GM19193 (cell line): ENCODE results near the gene ZDHHC21.

Experiments
- POLR2A ChIP-seq: IDR thresholded peaks from 4 replicates; pipeline ENCODE4 v1.6.1; 2011; ENCODE audit not compliant: insufficient read depth, insufficient read length; ENCODE audit errors: extremely low read depth

ZDHHC21 gene

GRCh38 chr9:14653511-14653910 lies 39.7 kb downstream of the ZDHHC21 start:
- TF ChIP-seq POLR2A, result no peak

GRCh38 chr9:14652729-14653377 lies 40.4 kb downstream of the ZDHHC21 start:
- no peak for TF ChIP-seq POLR2A

- TF ChIP-seq POLR2A, result no peak
Observed at GRCh38 chr9:14650596-14650995, 42.6 kb downstream of the ZDHHC21 start.

GRCh38 chr9:14645648-14646047 lies 47.6 kb downstream of the ZDHHC21 start:
- no peak for TF ChIP-seq POLR2A

GRCh38 chr9:14640967-14641366 lies 52.3 kb downstream of the ZDHHC21 start:
- TF ChIP-seq POLR2A, result no peak

- TF ChIP-seq POLR2A, result no peak
Observed at GRCh38 chr9:14640294-14640693, 52.9 kb downstream of the ZDHHC21 start.

- no peak for TF ChIP-seq POLR2A
Observed at GRCh38 chr9:14633906-14634565, 59.2 kb downstream of the ZDHHC21 start.

- no peak for TF ChIP-seq POLR2A
Observed at GRCh38 chr9:14633148-14633547, 60.1 kb downstream of the ZDHHC21 start.

- TF ChIP-seq POLR2A, result no peak
Observed at GRCh38 chr9:14627513-14627912, 65.7 kb downstream of the ZDHHC21 start.

GRCh38 chr9:14618836-14619420 lies 74.3 kb downstream of the ZDHHC21 start:
- no peak for TF ChIP-seq POLR2A

- TF ChIP-seq POLR2A, result no peak
Observed at GRCh38 chr9:14616188-14616982, 76.8 kb downstream of the ZDHHC21 start.

GRCh38 chr9:14608540-14608939 lies 84.7 kb downstream of the ZDHHC21 start:
- TF ChIP-seq POLR2A, result no peak

- TF ChIP-seq POLR2A, result no peak
Observed at GRCh38 chr9:14597171-14597799, 95.9 kb downstream of the ZDHHC21 start.

GRCh38 chr9:14593406-14593805 lies 99.8 kb downstream of the ZDHHC21 start:
- TF ChIP-seq POLR2A, result no peak

- TF ChIP-seq POLR2A, result no peak
Observed at GRCh38 chr9:14591411-14591810, 101.8 kb downstream of the ZDHHC21 start.
